Measurements from ENCODE around the gene MYO1C. TPM values are rescaled to one million over a fixed set of nuclear protein-coding genes. Genes with fewer than 3 reads are reported as not detected.

MYO1C gene
- total RNA-seq, 1 donor from 2014 or later = 322 TPM

GRCh38 chr17:1481736-1482135 is 10.8 kb downstream of the MYO1C start:
- peaks cover 23% of the 10 kb centered on the region for H3K4me1 ChIP-seq
- no peaks in the 10 kb centered on the region for H3K9me3 ChIP-seq
- ATAC-seq = no peak
- H3K4me3 ChIP-seq = no peak overlapping the region
- H3K36me3 ChIP-seq = peaks cover 71% of the 10 kb centered on the region
- H3K27ac ChIP-seq = no peak overlapping the region
- DNase-seq = no peak
- intact Hi-C loops (cut with DNase I) = no loop called here
- no peaks in the 10 kb centered on the region for H3K27me3 ChIP-seq
- TF ChIP-seq CTCF (IDR thresholded peaks at IDR 0.05) = no peak

- Histone ChIP-seq H3K9me3 (no peaks in the 10 kb centered on the region), H3K36me3 (peaks cover 79% of the 10 kb centered on the region), H3K27me3 (no peaks in the 10 kb centered on the region), H3K4me1 (peaks cover 16% of the 10 kb centered on the region), H3K27ac (no peak overlapping the region), H3K4me3 (no peak overlapping the region)
- intact Hi-C loops (cut with DNase I) = no loop called here
- ATAC-seq (no peak), DNase-seq (no peak)
- TF ChIP-seq CTCF (IDR thresholded peaks at IDR 0.05) = no peak
These were observed 11.6 kb downstream of the MYO1C start for GRCh38 chr17:1480747-1481465.

GRCh38 chr17:1478418-1478817 is 14.1 kb downstream of the MYO1C start:
- no peak overlapping the region for H3K27ac ChIP-seq
- no peak for TF ChIP-seq CTCF (IDR thresholded peaks at IDR 0.05)
- no peaks in the 10 kb centered on the region for H3K27me3 ChIP-seq
- H3K9me3 ChIP-seq = no peaks in the 10 kb centered on the region
- peaks cover 88% of the 10 kb centered on the region for H3K36me3 ChIP-seq
- no peak overlapping the region for H3K4me3 ChIP-seq
- H3K4me1 ChIP-seq = peaks cover 14% of the 10 kb centered on the region
- ATAC-seq (no peak), DNase-seq (no peak)
- intact Hi-C loops (cut with DNase I) = no loop called here

GRCh38 chr17:1475321-1475854 is 17.1 kb downstream of the MYO1C start:
- no peaks in the 10 kb centered on the region for H3K27me3 ChIP-seq
- no peak for TF ChIP-seq CTCF (IDR thresholded peaks at IDR 0.05)
- DNase-seq (no peak), ATAC-seq (peak; percentile 30)
- no peaks in the 10 kb centered on the region for H3K9me3 ChIP-seq
- peaks cover 12% of the 10 kb centered on the region for H3K4me1 ChIP-seq
- peak overlapping the region; percentile 51 for H3K27ac ChIP-seq
- H3K36me3 ChIP-seq = peaks cover 82% of the 10 kb centered on the region
- intact Hi-C loops (cut with DNase I) = no loop called here
- H3K4me3 ChIP-seq = no peak overlapping the region

GRCh38 chr17:1474402-1475189 is 17.9 kb downstream of the MYO1C start:
- ATAC-seq (peak; percentile 3), DNase-seq (no peak)
- H3K9me3 ChIP-seq = no peaks in the 10 kb centered on the region
- H3K4me1 ChIP-seq = peaks cover 12% of the 10 kb centered on the region
- intact Hi-C loops (cut with DNase I) = no loop called here
- H3K27me3 ChIP-seq = no peaks in the 10 kb centered on the region
- no peak for TF ChIP-seq CTCF (IDR thresholded peaks at IDR 0.05)
- no peak overlapping the region for H3K27ac ChIP-seq
- H3K4me3 ChIP-seq = no peak overlapping the region
- peaks cover 82% of the 10 kb centered on the region for H3K36me3 ChIP-seq
